ENCODE measurements around the gene NAMPT. TPM values are rescaled to one million over a fixed set of nuclear protein-coding genes. Genes with fewer than 3 reads are reported as not detected.

Gene NAMPT
- total RNA-seq, 4 donors from 2014 or later = 91.8 to 99.5 (median 97.5) TPM

DNA sequence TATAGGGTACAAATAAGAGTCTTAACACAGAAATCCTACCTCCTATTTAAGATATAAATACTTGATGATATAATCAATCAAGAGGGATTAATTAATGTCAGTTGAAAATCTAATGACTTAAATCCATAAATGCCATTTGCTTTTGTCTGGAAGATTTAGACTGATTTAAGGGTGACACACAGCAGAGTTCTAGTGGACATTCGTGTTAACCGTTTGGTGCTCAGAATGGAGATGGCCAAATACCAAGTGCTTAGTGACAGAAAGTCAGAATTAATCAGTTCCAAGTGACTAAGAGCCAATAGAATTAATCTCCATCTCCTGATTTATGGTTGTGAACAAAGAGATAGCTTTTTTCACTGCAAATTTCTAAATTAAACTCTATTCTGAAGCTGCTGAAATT is 36.2 kb downstream of the NAMPT start:
- no peaks in the 10 kb centered on the region for H3K9me3 ChIP-seq
- H3K27ac ChIP-seq = no peak overlapping the region
- no peak overlapping the region for H3K4me3 ChIP-seq
- DNase-seq = no peak
- no peaks in the 10 kb centered on the region for H3K4me1 ChIP-seq
- H3K36me3 ChIP-seq = peaks cover 0 to 52% (median 0%) of the 10 kb centered on the region in 3 donors
- H3K27me3 ChIP-seq = no peaks in the 10 kb centered on the region
- no peak for TF ChIP-seq POLR2A (IDR thresholded peaks at IDR 0.05)
- TF ChIP-seq, protein P1, sequence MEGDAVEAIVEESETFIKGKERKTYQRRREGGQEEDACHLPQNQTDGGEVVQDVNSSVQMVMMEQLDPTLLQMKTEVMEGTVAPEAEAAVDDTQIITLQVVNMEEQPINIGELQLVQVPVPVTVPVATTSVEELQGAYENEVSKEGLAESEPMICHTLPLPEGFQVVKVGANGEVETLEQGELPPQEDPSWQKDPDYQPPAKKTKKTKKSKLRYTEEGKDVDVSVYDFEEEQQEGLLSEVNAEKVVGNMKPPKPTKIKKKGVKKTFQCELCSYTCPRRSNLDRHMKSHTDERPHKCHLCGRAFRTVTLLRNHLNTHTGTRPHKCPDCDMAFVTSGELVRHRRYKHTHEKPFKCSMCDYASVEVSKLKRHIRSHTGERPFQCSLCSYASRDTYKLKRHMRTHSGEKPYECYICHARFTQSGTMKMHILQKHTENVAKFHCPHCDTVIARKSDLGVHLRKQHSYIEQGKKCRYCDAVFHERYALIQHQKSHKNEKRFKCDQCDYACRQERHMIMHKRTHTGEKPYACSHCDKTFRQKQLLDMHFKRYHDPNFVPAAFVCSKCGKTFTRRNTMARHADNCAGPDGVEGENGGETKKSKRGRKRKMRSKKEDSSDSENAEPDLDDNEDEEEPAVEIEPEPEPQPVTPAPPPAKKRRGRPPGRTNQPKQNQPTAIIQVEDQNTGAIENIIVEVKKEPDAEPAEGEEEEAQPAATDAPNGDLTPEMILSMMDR (IDR thresholded peaks at IDR 0.05) = no peak

GRCh38 chr7:106247841-106248240 is 36.9 kb downstream of the NAMPT start:
- H3K36me3 ChIP-seq = peaks cover 0 to 50% (median 0%) of the 10 kb centered on the region in 3 donors
- H3K4me1 ChIP-seq = no peaks in the 10 kb centered on the region
- H3K9me3 ChIP-seq = no peaks in the 10 kb centered on the region
- no peak for DNase-seq
- H3K27me3 ChIP-seq = no peaks in the 10 kb centered on the region
- TF ChIP-seq POLR2A (IDR thresholded peaks at IDR 0.05) = no peak
- TF ChIP-seq, protein P1 (IDR thresholded peaks at IDR 0.05) = no peak
- H3K4me3 ChIP-seq = no peak overlapping the region
- H3K27ac ChIP-seq = no peak overlapping the region

- H3K4me3 ChIP-seq = no peak overlapping the region
- H3K27me3 ChIP-seq = no peaks in the 10 kb centered on the region
- DNase-seq = no peak
- H3K36me3 ChIP-seq = peaks cover 0 to 42% (median 0%) of the 10 kb centered on the region in 3 donors
- no peaks in the 10 kb centered on the region for H3K4me1 ChIP-seq
- H3K9me3 ChIP-seq = no peaks in the 10 kb centered on the region
- no peak overlapping the region for H3K27ac ChIP-seq
- TF ChIP-seq, protein P1 (IDR thresholded peaks at IDR 0.05) = no peak
- TF ChIP-seq POLR2A (IDR thresholded peaks at IDR 0.05) = no peak
Observed at GRCh38 chr7:106246902-106247711, 37.7 kb downstream of the NAMPT start.

DNA sequence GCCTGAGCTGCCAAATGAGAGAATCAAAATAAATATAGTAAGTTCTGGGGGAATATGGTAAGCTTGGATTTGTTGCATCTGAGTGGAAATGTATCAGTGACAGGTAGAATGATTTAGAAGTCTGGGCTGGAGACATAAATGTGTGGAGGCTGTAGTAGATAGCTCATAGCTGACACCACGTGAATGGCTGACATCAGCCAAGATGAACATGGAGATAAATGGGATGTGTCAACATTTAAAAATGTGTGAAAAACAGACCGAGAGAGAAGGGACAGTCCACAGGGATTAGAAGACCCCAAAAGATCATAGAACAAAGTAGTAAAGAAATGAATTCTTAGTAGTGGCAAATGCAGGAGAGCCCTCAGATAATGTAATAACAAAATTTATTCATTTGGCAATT is 40.9 kb downstream of the NAMPT start:
- no peak for DNase-seq
- TF ChIP-seq, protein P1 (IDR thresholded peaks at IDR 0.05) = no peak
- TF ChIP-seq POLR2A (IDR thresholded peaks at IDR 0.05) = no peak
- no peaks in the 10 kb centered on the region for H3K4me1 ChIP-seq
- no peaks in the 10 kb centered on the region for H3K9me3 ChIP-seq
- no peaks in the 10 kb centered on the region for H3K27me3 ChIP-seq
- no peak overlapping the region for H3K27ac ChIP-seq
- H3K36me3 ChIP-seq = peaks cover 0 to 19% (median 0%) of the 10 kb centered on the region in 3 donors
- H3K4me3 ChIP-seq = no peak overlapping the region

DNA sequence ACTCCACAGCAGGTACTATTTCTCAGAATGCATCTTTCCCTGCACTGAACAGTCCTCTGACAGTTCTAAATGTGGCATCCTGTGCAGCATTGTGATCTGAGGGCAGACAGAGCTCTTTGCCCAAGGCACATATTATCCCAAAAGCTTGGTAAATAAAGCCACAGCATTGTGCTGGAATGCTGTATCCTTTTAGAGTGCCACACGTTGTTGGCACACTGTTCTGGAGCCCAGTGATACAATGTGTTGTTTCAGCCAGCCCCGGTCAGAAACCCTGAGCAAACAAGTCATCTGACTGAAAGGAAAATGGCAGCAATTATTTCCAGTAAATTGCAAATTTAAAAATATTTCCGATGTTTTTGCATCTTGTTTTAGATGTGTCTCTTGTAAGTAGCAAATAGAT is 45.4 kb downstream of the NAMPT start:
- Histone ChIP-seq H3K9me3 (no peaks in the 10 kb centered on the region), H3K36me3 (no peaks in the 10 kb centered on the region), H3K27ac (no peak overlapping the region), H3K4me1 (no peaks in the 10 kb centered on the region), H3K4me3 (no peak overlapping the region), H3K27me3 (no peaks in the 10 kb centered on the region)
- no peak for DNase-seq
- TF ChIP-seq, protein P1 (IDR thresholded peaks at IDR 0.05) = no peak
- TF ChIP-seq POLR2A (IDR thresholded peaks at IDR 0.05) = no peak
